EH (cell line): ENCODE measurements around the gene RNF130.
A peak's percentile ranks its signal among the peaks of the same experiment; 100 is the strongest.

ENCODE experiments used
- DNase-seq: peaks from one replicate; pipeline ENCODE4 v3.0.0-alpha.2; 2015; ENCODE audit warnings: low read depth

RNF130 gene

GRCh38 chr5:180071531-180072255 is at the start of gene RNF130:
RNF130 (minus strand) TSS chr5:180071759; CDS start chr5:180071702, 57 bp downstream.
- DNase-seq = peak; percentile 93

- DNase-seq = no peak
Measured at GRCh38 chr5:180120237-180121101, 48.9 kb upstream of the RNF130 start.

GRCh38 chr5:180119903-180120236 is 48.3 kb upstream of the RNF130 start:
- no peak for DNase-seq

- DNase-seq = no peak
Measured at GRCh38 chr5:180119031-180119902, 47.7 kb upstream of the RNF130 start.

- no peak for DNase-seq
Measured at GRCh38 chr5:180118391-180118791, 46.8 kb upstream of the RNF130 start.

- no peak for DNase-seq
Measured at GRCh38 chr5:180117000-180117725, 45.6 kb upstream of the RNF130 start.

GRCh38 chr5:180116077-180116999 is 44.8 kb upstream of the RNF130 start:
- DNase-seq = no peak

GRCh38 chr5:180115326-180116076 is 43.9 kb upstream of the RNF130 start:
- no peak for DNase-seq

- DNase-seq = no peak
Measured at GRCh38 chr5:180114304-180115003, 42.9 kb upstream of the RNF130 start.

- DNase-seq = no peak
Measured at GRCh38 chr5:180113660-180114303, 42.2 kb upstream of the RNF130 start.

GRCh38 chr5:180112181-180112861 is 40.8 kb upstream of the RNF130 start:
- no peak for DNase-seq

GRCh38 chr5:180111273-180112002 is 39.9 kb upstream of the RNF130 start:
- no peak for DNase-seq

- DNase-seq = no peak
Measured at GRCh38 chr5:180109920-180110319, 38.4 kb upstream of the RNF130 start.

GRCh38 chr5:180107005-180107404 is 35.4 kb upstream of the RNF130 start:
- DNase-seq = no peak

GRCh38 chr5:180105827-180106312 is 34.3 kb upstream of the RNF130 start:
- no peak for DNase-seq

GRCh38 chr5:180104168-180104530 is 32.6 kb upstream of the RNF130 start:
- DNase-seq = no peak

- DNase-seq = no peak
Measured at GRCh38 chr5:180103487-180104167, 32.1 kb upstream of the RNF130 start.
